ENCODE results near the gene DLG1.
"Not testable (repeated sequence)": the region's sequence is repeated elsewhere in the genome, so short reads cannot be mapped to it uniquely, and the experiment has no call there.

DLG1 gene

DNA sequence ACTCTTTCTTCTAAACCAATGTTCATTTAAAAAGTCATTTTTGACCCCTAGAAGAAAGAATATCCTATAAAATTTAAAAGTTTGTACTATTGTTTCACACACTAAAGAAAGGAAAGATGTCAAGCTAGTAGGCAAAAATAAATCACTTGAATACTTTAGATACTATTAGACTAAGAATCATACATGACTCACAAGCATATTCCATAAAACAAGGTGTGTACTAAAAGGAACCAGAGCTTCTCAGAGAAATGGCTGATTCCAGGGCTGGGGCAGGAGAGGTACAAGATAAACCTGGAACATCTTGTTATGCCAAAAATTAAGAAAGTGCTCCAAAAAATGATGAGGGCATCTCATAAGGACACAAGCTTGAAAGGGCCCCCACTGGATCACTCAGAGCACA lies 8.7 kb downstream of the DLG1 start:
- DNase-seq (ENCODE audit: low spot score): no peak

- no peak for DNase-seq (ENCODE audit: low spot score)
These were observed 11.7 kb downstream of the DLG1 start for GRCh38 chr3:197286678-197287077.

DNA sequence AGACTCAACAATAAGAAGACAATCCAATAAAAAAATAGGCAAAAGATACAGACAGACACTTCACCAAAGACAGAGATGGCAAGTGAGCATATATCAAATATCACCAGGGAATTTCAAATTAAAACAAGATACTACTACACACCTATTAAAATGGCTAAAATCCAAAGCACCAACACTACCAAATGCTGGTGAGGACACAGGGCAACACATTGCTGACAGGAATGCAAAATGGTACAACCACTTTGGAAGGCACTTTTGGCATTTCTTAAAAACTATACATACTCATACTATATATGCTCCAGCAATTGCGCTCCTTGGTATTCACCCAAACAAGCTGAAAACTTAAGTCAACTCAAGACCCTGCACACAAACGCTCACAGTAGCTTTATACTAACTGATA lies 12.9 kb downstream of the DLG1 start:
- DNase-seq (ENCODE audit: low spot score): no peak

DNA sequence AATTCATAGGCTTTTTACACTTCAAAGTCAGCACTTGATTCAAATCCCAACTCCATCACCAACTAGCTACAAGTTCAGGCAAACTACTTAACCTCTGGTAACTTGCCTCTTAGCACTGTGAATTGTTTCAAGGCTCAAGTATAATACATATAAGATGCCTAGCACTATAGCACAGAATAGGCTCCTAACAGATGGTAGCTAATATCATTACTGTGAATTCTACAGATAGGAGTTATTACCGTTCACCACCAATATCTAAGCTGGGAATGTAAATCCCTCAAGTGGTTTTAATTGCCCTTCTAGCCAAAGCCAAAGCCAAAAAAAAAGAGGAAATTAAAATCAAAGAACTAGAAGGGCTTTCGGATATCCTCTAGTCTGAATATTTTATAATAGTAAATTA lies 15.4 kb downstream of the DLG1 start:
- DNase-seq (ENCODE audit: low spot score): no peak

GRCh38 chr3:197281849-197282248 lies 16.6 kb downstream of the DLG1 start:
- no peak for DNase-seq (ENCODE audit: low spot score)

GRCh38 chr3:197280156-197280555 lies 18.3 kb downstream of the DLG1 start:
- no peak for DNase-seq (ENCODE audit: low spot score)

DNA sequence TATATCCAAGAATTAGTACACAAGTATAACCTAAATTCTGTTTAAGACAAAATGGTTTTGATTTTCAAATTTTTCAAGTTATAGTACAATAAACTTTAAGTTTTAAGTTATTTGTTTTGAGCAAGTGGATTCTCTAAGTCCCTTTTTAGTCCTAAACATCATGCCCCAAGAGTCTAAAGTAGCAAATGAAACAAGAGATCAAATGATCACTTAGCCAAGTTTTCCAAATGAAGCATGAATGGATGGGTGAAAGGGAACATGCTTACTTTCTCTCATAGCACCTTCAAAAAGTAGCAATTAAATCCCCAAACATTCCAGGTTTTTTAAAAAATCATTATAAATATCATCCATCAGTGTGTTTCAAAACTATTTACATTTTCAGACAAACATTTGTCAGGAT lies 19.5 kb downstream of the DLG1 start:
- no peak for DNase-seq (ENCODE audit: low spot score)

- not testable (repeated sequence) for DNase-seq (ENCODE audit: low spot score)
These were observed 21.6 kb downstream of the DLG1 start for GRCh38 chr3:197276808-197277207.

GRCh38 chr3:197270558-197271317 lies 27.7 kb downstream of the DLG1 start:
- no peak for DNase-seq (ENCODE audit: low spot score)

DNA sequence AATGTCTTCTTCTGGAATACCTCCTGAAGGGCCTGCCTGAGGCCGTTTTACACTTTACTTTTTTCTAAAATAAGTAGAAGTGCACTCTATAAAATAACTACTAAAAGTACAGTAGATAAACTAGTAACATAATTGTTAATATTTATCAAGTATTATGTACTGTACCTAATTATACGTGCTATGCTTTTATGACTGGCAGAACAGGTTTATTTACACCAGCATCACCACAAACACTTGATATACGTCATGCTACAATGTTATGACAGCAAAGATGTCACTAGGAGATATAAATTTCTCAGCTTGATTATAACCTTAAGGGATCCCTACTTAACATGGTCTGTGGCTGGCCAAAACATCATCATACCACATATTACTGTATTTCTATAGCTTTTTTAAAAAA lies 29.4 kb downstream of the DLG1 start:
- DNase-seq (ENCODE audit: low spot score): no peak

DNA sequence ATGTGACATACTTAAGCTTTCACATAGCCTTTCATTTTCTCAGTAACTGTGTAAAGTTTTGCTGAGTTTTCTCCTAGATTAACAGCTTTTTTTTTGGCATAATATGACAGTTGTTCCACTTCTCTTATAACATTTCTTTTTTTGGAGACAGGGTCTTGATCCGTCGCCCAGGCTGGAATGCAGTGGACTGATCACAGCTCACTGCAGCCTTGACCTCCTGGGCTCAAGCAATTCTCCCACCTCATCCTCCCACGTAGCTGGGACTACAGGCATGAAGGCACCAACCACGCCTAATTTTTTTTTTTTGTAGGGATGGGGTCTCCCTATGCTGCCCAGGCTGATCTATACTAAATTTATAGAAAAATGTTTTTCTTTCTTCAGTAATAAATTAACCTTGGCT lies 30.1 kb downstream of the DLG1 start:
- no peak for DNase-seq (ENCODE audit: low spot score)

GRCh38 chr3:197266331-197266730 lies 32.1 kb downstream of the DLG1 start:
- no peak for DNase-seq (ENCODE audit: low spot score)

GRCh38 chr3:197262709-197263108 lies 35.7 kb downstream of the DLG1 start:
- DNase-seq (ENCODE audit: low spot score): no peak

DNA sequence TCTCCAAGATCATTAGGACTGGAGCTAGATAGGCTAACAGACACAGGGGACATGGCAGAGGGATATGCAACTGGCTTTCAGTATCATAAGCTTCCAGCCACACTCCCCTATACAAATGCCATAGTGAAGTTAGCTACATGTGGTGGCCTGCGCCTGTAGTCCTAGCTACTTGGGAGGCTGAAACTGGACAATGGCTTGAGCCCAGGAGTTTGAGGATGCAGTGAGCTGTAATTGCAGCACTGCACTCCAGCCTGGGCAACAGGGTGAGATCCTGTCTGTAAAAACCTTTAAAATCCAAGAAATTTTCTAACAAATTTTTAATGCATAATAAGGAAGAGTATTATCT lies 37.3 kb downstream of the DLG1 start:
- no peak for DNase-seq (ENCODE audit: low spot score)

DNA sequence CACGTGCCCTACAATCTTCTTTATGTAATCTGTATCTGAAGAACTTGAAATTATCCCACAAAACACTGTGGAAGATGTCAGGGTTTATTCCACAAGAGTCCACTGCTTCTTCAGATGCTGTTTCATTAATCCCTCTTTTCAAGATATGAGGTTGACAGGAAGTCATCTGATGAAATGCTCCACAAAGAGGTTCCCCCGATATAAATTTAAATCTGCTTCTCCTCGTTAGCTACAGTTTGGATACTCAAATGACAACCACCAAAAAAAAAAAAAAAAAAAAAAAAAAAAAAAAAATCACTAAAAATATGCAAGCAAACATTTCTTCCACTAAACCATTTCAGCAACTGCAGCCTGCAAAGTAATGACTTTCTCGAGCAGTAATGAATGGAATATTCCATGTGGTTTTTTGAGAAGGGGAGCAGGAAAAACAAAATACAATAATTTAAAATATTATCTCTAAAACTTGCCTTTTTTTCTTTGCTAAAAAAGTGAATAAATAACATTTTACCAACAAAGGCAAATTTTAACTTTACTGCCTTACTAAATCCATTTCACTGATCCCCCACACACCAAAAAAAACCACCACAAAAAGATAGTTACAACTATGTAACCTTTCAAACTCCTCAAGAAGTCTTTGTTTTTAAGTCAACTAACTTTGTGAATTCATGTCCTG lies 37.8 kb downstream of the DLG1 start:
- no peak for DNase-seq (ENCODE audit: low spot score)

DNA sequence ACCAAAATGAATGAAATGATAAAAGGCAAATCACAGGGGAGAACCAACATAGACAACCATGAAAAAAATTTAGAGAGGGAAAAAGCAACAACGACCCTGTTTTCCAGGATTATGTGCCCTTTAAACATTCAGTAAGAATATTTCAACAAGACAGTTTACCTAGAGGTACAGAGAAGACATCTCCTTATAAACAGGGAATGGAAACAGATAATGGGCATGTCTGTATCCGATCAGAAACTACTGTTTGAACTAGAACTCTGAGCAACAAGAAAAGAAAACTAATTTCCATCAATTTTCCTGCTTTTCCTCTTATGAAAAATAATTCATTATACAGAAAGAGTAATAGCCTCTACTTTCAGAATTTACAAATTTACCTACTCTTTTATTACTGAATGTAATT lies 39.3 kb downstream of the DLG1 start:
- no peak for DNase-seq (ENCODE audit: low spot score)

- DNase-seq (ENCODE audit: low spot score): no peak
These were observed 40.1 kb downstream of the DLG1 start for GRCh38 chr3:197258168-197258755.

- DNase-seq (ENCODE audit: low spot score): no peak
These were observed 40.7 kb downstream of the DLG1 start for GRCh38 chr3:197257711-197258110.

DNA sequence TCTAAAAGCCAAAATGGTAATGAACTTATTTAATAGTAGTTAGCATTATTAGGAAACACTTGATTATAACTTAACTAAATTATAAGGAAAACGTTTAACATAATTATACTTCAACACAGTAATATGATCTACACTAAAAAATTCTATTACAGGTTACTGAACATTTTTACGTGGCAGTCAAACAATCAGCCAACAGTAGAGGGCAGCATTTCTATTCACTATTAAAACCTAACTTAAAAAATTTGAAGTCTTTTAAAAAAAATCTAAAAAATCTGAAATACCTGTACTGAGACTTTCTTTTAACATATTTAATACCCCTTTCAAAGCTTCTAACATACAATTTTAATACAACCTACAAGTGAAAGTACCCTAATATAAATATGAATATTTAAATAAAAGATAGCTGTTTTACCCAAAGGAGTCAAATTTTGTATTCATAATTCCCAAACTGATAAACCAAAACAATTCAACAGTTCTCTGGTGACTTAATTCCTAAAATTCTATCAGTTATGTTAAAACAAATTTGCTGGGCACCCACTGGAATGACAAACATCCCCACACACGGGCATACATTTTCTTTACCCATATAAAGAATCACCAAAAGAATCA lies 41.5 kb downstream of the DLG1 start:
- DNase-seq (ENCODE audit: low spot score): peak; percentile 64

- DNase-seq (ENCODE audit: low spot score): no peak
These were observed 42.3 kb downstream of the DLG1 start for GRCh38 chr3:197256104-197256503.

DNA sequence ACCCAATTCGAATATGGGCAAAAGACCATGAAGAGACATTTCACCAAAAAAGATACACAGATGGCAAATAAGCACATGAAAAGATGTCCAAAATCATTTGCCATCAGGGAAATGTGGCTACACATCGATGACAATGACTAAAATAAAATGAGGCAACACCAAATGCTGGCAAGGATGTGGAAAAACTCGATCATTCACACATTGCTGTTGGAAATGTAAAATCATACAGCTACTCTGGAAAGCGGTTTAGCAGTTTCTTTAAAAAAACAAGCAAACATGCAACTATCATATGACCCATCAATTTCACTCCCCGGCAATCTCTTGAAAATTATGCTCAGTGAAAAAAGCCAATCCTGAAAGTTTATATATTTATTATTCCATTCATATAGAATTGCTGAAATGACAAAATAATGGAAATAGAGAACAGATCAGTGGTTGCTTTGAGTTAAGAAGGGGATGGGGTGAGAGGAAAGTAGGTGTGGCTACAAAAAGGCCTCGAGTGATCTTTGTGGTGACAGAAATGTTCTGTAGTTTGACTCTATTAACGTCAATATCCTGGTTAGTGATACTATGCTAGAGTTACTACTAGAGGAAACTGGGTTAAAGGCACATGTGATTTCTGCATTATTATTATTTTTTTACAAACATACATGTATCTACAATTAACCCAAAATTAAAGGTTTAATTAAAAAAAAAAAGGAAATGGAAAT lies 45.0 kb downstream of the DLG1 start:
- DNase-seq (ENCODE audit: low spot score): no peak

- no peak for DNase-seq (ENCODE audit: low spot score)
These were observed 48.9 kb downstream of the DLG1 start for GRCh38 chr3:197249542-197249941.

- DNase-seq (ENCODE audit: low spot score): no peak
These were observed 50.1 kb downstream of the DLG1 start for GRCh38 chr3:197248341-197248740.
